Measurements from ENCODE around the gene PRDM15. TPM values are rescaled to one million over a fixed set of nuclear protein-coding genes. Genes with fewer than 3 reads are reported as not detected.
"Not testable (repeated sequence)": the region's sequence is repeated elsewhere in the genome, so short reads cannot be mapped to it uniquely, and the experiment has no call there.

Gene PRDM15
- polyA plus RNA-seq, 1 experiment: 7.6 TPM

DNA sequence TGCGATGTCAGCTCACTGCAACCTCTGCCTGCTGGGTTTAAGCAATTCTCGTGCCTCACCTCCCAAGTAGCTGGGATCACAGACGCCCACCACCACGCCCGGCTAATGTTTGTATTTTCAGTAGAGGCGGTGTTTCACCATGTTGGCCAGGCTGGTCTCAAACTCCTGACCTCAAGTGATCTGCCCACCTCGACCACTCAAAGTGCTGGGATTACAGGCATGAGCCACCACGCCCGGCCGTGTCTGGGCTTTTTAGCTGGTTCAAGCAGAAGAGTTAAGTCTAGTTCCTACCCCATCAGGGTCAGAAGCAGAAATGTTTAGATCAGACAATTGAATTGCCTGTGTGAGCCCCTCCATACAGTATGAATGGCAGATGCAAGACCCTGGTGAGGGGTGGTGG is 84.5 kb downstream of the PRDM15 start:
- Histone ChIP-seq H3K36me3 (ENCODE audit: control insufficient read depth, insufficient read depth, low read length) (no peaks in the 10 kb centered on the region), H3K4me3 (ENCODE audit: low read depth, low read length) (no peak overlapping the region), H3K27me3 (ENCODE audit: control insufficient read depth, insufficient read depth, low read length) (no peaks in the 10 kb centered on the region)
- POLR2A ChIA-PET: no interaction called here
- TF ChIP-seq, protein P1, sequence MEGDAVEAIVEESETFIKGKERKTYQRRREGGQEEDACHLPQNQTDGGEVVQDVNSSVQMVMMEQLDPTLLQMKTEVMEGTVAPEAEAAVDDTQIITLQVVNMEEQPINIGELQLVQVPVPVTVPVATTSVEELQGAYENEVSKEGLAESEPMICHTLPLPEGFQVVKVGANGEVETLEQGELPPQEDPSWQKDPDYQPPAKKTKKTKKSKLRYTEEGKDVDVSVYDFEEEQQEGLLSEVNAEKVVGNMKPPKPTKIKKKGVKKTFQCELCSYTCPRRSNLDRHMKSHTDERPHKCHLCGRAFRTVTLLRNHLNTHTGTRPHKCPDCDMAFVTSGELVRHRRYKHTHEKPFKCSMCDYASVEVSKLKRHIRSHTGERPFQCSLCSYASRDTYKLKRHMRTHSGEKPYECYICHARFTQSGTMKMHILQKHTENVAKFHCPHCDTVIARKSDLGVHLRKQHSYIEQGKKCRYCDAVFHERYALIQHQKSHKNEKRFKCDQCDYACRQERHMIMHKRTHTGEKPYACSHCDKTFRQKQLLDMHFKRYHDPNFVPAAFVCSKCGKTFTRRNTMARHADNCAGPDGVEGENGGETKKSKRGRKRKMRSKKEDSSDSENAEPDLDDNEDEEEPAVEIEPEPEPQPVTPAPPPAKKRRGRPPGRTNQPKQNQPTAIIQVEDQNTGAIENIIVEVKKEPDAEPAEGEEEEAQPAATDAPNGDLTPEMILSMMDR (IDR thresholded peaks at IDR 0.05; ENCODE audit: insufficient read depth, low read depth, low read length): no peak
- CTCF ChIA-PET: interaction anchor here (1.1 to 1.9 kb wide), 5 partner anchors 8 to 182 kb away, joined by 3 to 5 read pairs (median 3); no protein-coding TSS in a partner anchor
- DNase-seq (ENCODE audit: low read depth): no peak

DNA sequence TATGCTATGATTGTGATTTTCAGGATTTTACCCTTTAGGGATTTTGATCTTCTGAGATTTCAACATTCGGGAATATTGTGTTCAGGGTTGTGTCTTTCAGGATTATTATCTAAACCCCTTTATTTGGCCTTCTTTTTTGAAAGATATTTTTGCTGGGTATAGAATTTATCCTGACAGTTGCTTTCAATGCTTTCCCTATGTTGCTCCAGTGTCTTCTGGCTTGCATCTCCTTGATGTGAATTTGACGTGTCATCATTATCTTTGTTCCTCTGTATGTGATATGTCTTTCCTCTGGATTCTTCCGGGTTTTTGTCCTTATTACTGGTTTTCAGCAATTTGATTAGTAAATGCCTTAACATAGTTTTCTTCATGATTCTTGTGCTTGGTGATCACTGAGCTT is 86.4 kb downstream of the PRDM15 start:
- Histone ChIP-seq H3K36me3 (ENCODE audit: control insufficient read depth, insufficient read depth, low read length) (no peaks in the 10 kb centered on the region), H3K4me3 (ENCODE audit: low read depth, low read length) (no peak overlapping the region), H3K27me3 (ENCODE audit: control insufficient read depth, insufficient read depth, low read length) (no peaks in the 10 kb centered on the region)
- ChIA-PET POLR2A (no interaction called here), CTCF (interaction anchor here (0.6 to 2.1 kb wide), 2 partner anchors 24 to 96 kb away, joined by 3 to 8 read pairs; no protein-coding TSS in a partner anchor)
- DNase-seq (ENCODE audit: low read depth): no peak
- TF ChIP-seq, protein P1 (IDR thresholded peaks at IDR 0.05; ENCODE audit: insufficient read depth, low read depth, low read length): no peak

DNA sequence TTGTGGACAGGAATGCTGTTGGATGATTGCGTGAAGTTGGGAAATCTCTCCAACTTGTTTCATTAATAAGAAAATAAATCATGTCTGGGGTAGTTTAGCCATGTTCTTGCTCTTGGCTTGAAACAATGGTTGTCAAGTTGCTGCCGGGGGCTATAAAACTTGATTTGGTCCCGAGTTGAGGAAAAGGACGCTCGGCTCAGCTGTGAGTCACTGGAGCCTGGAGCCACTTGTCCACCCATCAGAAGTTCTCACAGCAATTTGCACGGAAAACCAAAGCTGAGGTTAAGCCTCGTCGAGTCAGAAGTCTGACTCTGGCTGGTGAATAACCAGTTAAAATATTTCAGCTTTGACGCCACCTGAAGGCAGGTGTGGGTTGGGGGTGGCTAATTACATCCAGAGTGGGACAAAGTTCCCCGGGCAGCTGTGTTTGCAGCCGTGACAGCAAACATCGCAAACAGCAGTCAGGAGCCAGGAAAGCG is 92.6 kb downstream of the PRDM15 start:
- TF ChIP-seq, protein P1 (IDR thresholded peaks at IDR 0.05; ENCODE audit: insufficient read depth, low read depth, low read length): no peak
- Histone ChIP-seq H3K4me3 (ENCODE audit: low read depth, low read length) (no peak overlapping the region), H3K36me3 (ENCODE audit: control insufficient read depth, insufficient read depth, low read length) (no peaks in the 10 kb centered on the region), H3K27me3 (ENCODE audit: control insufficient read depth, insufficient read depth, low read length) (no peaks in the 10 kb centered on the region; the same call in 1 of the 2 replicates)
- ChIA-PET CTCF (interaction anchor here (1.1 to 9.3 kb wide), 4 partner anchors 8 to 176 kb away, joined by 3 to 131 read pairs (median 6); no protein-coding TSS in a partner anchor), POLR2A (interaction anchor here (0.6 to 1.8 kb wide), 3 partner anchors 174 to 506 kb away, joined by 3 to 4 read pairs (median 3); no protein-coding TSS in a partner anchor)
- peak; percentile 97 for DNase-seq (ENCODE audit: low read depth)

DNA sequence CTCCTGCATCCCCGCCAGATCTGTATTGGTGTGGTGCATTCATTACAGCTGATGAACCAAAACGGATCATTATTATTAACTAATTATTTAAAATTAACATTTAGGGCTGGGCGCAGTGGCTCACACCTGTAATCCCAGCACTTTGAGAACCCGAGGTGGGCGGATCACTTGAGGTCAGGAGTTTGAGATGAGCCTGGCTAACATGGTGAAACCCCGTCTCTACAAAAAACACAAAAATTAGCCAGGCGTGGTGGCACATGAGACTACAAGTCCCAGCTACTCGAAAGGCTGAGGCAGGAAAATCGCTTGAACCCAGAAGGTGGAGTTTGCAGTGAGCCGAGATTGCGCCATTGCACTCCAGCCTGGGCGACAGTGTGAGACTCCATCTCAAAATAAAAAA is 93.9 kb downstream of the PRDM15 start:
- ChIA-PET POLR2A (interaction anchor here (1.8 kb wide), 1 partner anchor 172 kb away, joined by 3 read pairs; no protein-coding TSS in a partner anchor), CTCF (interaction anchor here (1.0 to 9.3 kb wide), 3 partner anchors 17 to 174 kb away, joined by 3 to 131 read pairs (median 3); no protein-coding TSS in a partner anchor)
- H3K27me3 ChIP-seq (ENCODE audit: control insufficient read depth, insufficient read depth, low read length); H3K36me3 ChIP-seq (ENCODE audit: control insufficient read depth, insufficient read depth, low read length); DNase-seq (ENCODE audit: low read depth); H3K4me3 ChIP-seq (ENCODE audit: low read depth, low read length): not testable (repeated sequence)

DNA sequence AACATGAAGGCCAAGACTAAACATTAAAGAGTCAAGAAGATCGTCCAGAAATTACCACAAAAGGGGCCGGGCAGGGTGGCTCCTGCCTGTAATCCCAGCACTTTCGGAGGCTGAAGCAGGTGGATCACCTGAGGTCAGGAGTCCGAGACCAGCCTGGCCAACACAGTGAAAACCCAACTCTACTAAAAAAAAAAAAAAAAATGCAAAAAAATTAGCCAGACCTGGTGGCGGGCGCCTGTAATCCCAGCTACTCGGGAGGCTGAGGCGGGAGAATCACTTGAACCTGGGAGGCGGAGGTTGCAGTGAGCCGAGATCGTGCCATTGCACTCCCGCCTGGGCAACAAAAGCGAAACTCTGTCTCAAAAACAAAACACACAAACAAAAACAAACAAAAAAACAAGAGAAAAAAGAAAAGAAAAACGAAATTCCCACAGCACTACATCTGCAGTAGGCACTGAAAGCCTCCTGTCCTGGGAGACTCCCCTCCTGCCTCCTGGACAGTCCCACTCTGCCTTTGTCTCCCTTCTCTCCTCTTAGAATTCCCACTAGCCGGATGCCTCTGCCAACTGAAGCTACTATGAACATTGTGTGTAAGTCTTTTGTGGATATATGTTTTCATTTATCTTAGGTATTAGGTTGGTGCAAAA is 94.6 kb downstream of the PRDM15 start:
- CTCF ChIA-PET: interaction anchor here (1.0 to 9.3 kb wide), 5 partner anchors 11 to 330 kb away, joined by 3 to 131 read pairs (median 3); no protein-coding TSS in a partner anchor
- H3K27me3 ChIP-seq (ENCODE audit: control insufficient read depth, insufficient read depth, low read length): peaks cover 4% of the 10 kb centered on the region; the same call in 1 of the 2 replicates
- POLR2A ChIA-PET: no interaction called here
- DNase-seq (ENCODE audit: low read depth): no peak
- no peak overlapping the region for H3K4me3 ChIP-seq (ENCODE audit: low read depth, low read length)
- no peaks in the 10 kb centered on the region for H3K36me3 ChIP-seq (ENCODE audit: control insufficient read depth, insufficient read depth, low read length)
- TF ChIP-seq, protein P1 (IDR thresholded peaks at IDR 0.05; ENCODE audit: insufficient read depth, low read depth, low read length): no peak
